NCI-H146 (cell line): ENCODE data around the gene CCDC50.

Experiments
- DNase-seq: peaks from one replicate; lab custom pipeline; 2025; lab: John Stamatoyannopoulos, UW

The CCDC50 gene

DNA sequence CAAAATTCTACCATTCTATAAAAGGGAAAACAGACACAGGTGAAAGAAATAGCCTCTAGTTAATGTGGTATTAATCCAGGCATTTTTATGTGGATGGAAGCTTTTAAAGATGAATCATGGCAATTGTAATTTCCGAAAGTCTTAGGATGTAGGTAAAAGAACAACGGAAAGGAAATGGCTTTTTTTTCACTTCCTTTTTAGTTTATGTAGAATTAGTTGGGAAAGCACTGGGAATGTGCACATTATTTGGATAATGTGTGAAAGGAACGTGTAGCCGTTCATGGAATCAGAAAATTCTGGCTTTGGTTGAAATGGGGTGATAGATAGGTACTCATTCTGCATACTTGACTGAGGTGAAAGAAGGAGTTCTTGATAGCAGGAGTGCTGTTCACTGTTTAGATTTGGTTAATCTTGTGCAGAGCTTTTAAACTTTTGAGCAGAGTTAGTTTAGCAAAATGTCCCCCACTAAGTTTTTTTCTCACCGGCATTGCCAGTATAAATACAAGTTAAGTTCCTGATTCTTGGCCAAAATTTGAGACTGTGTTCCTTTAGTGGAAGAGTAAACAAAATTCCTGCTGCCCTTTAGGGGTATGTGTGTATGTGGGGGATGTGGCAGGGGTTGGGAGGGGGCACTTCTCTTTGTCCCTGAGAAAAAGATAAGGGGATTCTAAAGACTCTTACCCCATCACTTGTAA is 21.3 kb downstream of the CCDC50 start:
- DNase-seq: no peak

GRCh38 chr3:191352014-191352413 is 22.8 kb downstream of the CCDC50 start:
- no peak for DNase-seq

DNA sequence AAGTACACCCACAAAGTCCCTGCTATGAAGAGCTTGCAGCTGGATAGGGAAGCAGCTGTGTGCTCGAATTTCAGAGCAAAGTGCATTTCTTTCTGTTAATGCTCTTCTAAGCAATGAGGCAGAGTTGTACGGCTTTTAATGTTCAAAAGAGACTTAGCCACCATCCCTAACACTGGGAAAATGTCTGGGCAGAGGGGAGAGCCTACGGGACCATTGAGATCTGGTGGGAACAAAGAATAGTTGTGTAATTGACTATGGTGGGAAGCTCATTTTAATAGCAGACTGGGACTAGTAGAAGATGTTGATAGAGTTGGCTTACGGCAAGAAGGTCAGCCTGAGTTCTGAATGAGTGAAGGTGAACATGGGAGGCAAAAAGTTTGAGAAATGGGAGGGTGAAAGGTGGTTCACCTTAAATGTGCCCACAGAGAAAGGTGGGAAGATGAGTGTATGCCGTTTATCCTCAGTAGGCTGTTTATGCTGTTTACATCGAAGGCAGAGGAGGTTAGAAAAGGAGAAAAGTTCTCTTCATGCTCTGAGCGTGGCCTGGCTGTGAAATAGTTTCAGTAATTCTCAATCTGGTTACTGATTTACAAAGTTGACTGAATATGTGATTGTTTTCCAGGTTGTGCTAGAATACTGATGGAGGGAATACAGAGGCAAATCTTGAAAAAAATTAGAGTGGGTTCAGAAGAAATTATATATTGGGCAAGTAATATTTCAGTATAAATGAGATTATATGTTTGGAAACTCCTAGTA is 24.0 kb downstream of the CCDC50 start:
- no peak for DNase-seq

GRCh38 chr3:191355406-191355805 is 26.2 kb downstream of the CCDC50 start:
- no peak for DNase-seq

DNA sequence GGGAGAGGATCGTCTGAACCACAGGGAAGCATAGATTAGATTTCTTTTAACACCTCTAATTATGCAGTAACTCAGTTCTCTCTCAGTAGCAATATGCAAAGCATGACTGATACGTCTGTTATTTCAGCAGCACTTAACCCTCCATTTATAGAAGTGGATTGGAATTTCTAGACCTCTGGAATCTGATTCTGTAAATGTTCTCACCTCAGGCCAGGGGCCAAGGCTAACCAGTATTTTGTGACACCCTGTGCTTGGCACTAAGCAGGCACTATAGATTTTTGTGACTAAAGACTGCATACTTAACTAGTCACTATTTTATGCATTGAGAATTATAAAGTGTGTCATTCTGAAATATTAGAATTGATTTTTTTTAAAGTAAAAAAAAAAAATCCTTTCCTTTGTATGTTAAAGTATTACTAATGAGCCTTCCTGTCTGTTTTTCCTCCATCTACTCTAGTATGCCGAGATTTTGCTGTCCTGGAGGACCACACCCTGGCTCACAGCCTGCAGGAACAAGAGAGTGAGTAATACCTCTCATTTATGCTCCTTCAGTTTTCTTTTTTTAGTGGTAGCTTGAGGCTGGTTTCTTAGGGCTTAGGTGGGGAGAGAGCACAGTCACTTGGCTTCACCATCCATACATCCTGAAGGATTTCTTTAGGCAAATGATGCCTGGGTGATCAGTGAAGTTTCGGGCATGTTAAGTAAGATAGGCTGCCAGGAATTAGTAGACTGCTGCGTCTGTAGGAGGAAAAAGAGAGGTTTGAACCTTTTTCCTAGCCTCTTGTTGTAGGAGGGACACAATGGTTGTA is 27.6 kb downstream of the CCDC50 start:
- no peak for DNase-seq

DNA sequence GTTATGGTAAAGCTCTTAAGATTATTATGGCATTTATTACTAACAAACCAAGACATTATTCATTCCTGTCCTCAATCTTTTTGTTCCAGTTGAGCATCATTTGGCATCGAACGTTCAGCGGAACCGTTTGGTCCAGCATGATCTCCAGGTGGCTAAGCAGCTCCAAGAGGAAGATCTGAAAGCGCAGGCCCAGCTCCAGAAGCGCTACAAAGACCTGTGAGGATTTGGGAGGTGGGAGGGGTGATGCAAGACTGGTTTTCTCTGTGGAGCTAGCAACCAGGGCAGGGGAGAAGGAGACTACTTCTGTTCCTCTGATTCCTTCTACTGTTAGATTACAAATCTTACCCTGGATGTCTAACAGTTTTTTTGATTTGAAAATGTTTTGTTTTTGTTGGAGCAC is 28.7 kb downstream of the CCDC50 start:
- no peak for DNase-seq

GRCh38 chr3:191358929-191359328 is 29.7 kb downstream of the CCDC50 start:
- DNase-seq: no peak

GRCh38 chr3:191360620-191361019 is 31.4 kb downstream of the CCDC50 start:
- no peak for DNase-seq

DNA sequence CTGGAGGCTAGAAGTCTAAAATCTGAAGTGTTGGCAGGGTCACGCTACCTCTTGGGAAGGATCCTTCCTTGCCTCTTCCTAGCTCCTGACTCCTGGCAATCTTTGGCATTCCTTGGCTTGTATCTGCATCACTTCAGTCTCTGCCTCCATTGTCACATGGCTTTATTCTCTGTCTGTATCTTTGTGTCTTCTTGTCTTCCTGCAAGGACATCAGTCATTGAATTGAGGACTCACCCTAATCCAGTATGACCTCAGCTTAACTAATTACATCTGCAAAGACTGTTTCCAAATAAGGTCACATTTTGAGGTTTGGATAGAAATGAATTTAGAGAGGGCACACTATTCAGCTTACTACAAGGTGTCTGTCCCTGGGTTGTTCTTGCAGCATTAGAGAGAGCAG is 32.3 kb downstream of the CCDC50 start:
- DNase-seq: no peak

GRCh38 chr3:191362037-191362436 is 32.8 kb downstream of the CCDC50 start:
- no peak for DNase-seq

DNA sequence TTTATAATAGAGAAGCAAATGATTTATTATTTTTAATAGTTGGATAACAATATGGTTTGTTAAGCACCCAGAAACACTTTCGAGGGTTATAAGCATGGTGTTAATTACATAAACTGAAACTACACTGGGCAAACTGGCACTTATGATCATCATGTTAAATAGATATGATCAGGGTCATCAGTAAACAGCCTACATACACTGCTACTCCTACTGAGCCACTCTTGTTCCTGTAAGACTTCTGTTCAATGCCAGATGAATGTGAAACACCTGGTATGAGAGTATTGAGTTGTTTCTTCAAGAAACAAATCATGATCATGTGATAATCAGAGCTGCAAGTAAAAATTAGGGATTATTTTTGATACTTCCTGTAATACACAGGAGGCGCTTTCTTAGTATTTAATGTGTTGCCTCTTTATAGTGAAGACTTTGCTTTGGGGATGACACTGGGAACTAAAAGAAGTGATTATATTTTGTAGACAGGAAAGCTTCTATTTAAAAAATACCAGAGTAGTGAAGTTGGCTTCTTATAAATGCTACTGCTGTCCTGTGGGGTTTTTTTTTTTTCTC is 33.4 kb downstream of the CCDC50 start:
- no peak for DNase-seq

DNA sequence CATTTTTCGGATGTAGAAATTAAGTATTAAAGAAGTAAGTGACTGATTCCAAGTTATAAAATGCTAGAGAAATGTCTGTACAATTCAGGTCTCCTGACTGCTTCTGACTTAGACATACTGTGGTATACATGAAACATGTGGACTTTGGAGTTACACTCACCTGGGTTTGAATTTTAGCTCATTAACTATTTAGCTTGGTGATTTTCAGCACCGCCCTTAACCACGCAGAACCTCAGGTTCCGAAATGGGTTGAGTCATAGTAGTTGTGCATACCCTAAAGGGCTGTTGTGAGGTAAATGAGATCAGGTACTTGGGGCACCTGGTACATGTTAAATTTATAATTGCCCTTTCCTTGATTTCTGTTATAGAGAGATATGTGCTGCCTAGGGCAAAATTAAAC is 34.0 kb downstream of the CCDC50 start:
- DNase-seq: no peak

- DNase-seq: no peak
These were observed 37.5 kb downstream of the CCDC50 start for GRCh38 chr3:191366675-191367074.

DNA sequence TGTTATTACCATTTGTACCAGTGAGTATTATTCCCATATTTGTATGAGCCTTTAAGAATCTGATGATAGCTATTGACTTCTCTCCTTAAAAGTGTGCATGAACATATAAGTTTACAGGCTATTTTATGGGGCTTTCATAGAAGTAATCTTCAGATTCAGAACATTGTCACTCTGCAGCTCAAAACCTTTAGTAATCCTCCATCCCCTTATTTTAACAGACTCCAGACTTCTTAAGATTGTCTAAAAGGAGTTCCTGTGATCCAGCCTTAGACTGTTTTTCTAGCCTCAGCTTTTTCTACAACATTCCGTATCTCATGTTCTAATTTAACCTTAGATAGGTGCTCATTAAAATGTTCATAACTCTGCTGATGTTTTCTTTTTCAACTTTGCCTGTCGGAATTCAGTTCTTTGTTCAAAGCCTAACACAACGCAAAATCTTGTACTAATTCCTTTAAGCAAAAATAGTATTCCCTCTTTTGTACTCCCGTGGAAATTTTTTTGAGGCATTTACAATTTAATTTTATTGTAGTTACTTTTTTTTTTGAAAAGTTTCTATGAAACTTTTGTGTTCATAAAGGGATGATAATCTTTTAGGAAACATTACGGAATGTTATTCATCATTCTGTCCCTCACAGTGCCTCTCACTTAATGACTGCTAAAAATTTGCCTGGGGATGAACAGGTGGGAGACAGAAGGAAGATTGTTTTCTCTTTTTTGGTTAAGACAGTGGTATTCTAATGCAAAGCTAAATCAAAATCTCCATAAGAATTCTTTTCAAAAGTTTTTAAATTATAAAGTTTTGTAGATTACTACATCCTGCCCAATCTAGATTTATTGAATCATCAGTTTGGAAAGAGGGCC is 39.8 kb downstream of the CCDC50 start:
- DNase-seq: no peak

- no peak for DNase-seq
These were observed 40.4 kb downstream of the CCDC50 start for GRCh38 chr3:191369616-191370010.

GRCh38 chr3:191372122-191372521 is 42.9 kb downstream of the CCDC50 start:
- no peak for DNase-seq

GRCh38 chr3:191373327-191373726 is 44.1 kb downstream of the CCDC50 start:
- DNase-seq: no peak

DNA sequence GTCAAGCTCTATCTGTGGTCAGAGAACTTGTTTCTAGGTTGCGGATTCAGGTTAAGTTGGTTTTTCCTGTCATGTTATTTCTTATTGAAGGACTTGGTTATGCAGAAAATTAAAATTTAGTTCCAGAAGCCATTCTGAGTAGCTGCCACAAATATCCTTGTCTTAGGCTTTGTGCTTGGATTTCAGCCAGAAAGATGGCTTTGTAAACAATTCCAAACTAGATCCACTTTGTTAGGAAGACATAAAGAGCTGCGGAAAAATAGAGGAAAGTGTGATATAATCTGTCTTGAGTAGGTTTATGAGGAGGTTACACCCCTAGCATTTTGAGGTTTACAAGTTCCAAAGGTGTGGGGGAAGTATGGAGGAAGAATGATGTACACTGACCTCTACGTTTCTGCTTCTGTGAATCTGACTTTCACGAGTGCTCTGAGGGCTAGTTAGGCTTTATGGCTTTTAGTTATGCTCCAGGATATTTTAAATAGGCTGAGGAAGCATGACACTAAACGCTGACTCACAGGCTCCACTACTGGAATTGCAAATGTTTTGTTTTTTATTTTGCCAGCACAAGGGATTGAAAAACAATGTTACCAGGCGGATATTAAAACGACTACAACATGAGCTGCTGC is 47.4 kb downstream of the CCDC50 start:
- DNase-seq: no peak

DNA sequence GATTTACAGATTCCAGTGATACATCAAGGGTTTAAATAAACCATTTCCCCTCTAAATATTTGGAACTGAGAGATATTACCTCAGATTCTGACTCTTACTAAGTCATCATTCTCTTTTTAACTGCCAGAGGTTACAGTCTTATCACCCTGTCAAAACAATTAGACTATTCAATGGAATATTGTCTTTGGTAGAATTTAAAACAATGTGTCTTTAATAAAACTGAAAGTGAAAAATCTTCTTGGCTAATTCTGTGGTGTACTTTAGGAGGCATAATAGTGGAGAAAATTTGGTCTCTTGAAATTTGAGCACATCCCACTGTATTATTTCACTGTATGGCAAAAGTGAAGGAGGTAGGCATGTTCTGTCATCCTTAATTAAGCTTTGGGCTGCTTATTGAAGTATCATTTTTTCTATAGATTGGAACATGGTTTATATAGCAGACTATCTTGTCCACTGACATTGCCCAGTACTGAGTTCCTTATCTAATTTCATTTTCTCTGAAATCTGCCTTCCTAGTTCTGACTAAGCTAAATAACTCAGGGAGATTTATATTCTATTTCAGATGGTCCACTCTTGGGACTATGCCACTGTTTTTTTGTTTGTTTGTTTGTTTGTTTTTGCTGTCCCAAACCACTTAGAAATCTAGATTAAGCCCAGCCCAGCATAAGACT is 49.1 kb downstream of the CCDC50 start:
- DNase-seq: no peak

DNA sequence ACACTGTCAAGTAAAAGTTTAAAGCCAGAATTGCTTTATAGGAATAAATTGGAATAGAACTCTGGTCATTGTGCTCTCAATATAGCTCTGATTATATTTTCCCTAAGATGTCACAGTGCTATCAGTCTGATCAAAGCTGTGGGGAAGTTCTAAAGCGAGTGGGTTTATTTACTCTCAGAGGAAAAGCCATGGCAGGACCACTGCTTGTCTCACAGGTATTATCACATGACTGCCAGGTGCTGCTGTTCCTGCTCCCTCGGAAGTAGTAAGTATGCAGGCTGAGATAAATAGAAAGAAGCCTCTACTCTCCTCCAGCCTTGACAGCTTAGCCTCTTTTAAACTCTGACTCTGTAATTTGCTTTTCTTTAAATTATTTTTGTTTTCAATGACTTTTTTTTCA is 50.3 kb downstream of the CCDC50 start:
- peak; percentile 21 for DNase-seq

DNA sequence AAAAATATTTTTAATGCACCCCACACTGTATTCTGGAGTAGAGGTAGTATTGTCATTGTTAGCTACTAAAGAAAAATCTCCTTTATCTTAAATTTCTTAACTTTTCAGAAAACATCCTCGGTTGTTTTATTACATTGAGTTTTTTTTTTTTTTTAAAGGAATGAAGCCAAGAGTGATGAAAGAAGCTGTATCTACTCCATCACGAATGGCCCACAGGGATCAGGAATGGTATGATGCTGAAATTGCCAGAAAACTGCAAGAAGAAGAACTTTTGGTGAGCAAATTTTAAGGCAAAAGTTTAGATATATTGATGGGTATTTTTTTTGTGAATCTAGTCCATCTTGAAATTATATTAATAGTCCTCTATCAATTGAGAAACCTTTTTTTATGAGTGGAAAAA is 50.8 kb downstream of the CCDC50 start:
- DNase-seq: no peak
